ENCODE measurements around the gene PLA2G3. TPM values are rescaled to one million over a fixed set of nuclear protein-coding genes. Genes with fewer than 3 reads are reported as not detected.

PLA2G3 gene
- total RNA-seq, 1 experiment from 2014 or later: 8.2 TPM

DNA sequence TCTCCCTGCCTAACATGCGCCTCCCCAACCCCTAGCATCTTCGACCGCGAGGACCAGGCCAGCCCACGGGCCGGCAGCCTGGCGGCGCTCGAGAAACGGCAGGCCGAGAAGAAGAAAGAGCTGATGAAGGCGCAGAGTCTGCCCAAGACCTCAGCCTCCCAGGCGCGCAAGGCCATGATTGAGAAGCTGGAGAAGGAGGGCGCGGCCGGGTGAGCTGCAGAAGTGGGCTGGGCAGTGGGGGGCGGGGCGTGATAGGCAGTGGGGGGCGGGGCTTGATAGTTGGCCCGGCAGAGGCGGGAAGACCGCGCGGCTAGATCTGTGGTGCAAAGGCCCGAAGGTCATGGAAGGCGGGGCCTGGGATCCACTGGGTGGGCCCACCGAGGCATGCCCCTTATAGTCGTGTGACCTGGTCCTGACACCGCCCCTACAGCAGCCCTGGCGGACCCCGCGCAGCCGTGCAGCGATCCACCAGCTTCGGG lies 41.6 kb downstream of the PLA2G3 start:
- Histone ChIP-seq H3K27ac (ENCODE audit: insufficient read length, low read depth, low read length) (no peak overlapping the region), H3K18ac (ENCODE audit: insufficient read length, low read depth, low read length) (no peak overlapping the region), H3K9ac (ENCODE audit: extremely low read depth, insufficient read length, low read length) (no peak overlapping the region), H4K91ac (ENCODE audit: insufficient read length, low read depth, low read length) (no peak overlapping the region), H2BK12ac (ENCODE audit: insufficient read length, low read depth, low read length) (no peak overlapping the region), H4K20me1 (ENCODE audit: control insufficient read depth, insufficient read depth, insufficient read length) (no peaks in the 10 kb centered on the region), H3K23ac (ENCODE audit: insufficient read length, low read depth, low read length) (no peak overlapping the region), H3K79me2 (ENCODE audit: insufficient read depth, low read length) (no peaks in the 10 kb centered on the region), H3K56ac (ENCODE audit: insufficient read length, low read depth, low read length) (no peak overlapping the region), H2BK15ac (ENCODE audit: low read depth, low read length) (no peak overlapping the region), H2AFZ (ENCODE audit: low read length) (no peak overlapping the region), H3K4me1 (ENCODE audit: insufficient read depth, low read length) (0 out of 2 replicates have a peak, but pooled peaks cover 3% of the 10 kb centered on the region), H3K4ac (ENCODE audit: low read depth, low read length) (no peak overlapping the region), H3T11ph (ENCODE audit: low read length) (no peak overlapping the region), H2BK5ac (ENCODE audit: insufficient read length, low read length) (no peak overlapping the region), H3K79me1 (ENCODE audit: insufficient read depth, low read depth, low read length, poor library complexity, severe bottlenecking) (no peaks in the 10 kb centered on the region), H3K14ac (ENCODE audit: insufficient read depth, low read length) (no peak overlapping the region; the same call in 1 of the 2 replicates), H3K23me2 (ENCODE audit: insufficient read length, low read depth, low read length, poor library complexity, severe bottlenecking) (peaks cover 6% of the 10 kb centered on the region), H4K8ac (replicated peaks; ENCODE audit: insufficient read length, low read depth, low read length) (no peak overlapping the region), H3K9me3 (ENCODE audit: control insufficient read depth, low read depth, low read length) (no peaks in the 10 kb centered on the region), H2BK120ac (ENCODE audit: low read depth, low read length, poor library complexity, severe bottlenecking) (no peak overlapping the region), H2BK20ac (ENCODE audit: low read depth, low read length, poor library complexity, severe bottlenecking) (no peak overlapping the region), H4K5ac (ENCODE audit: insufficient read length, low read depth, low read length) (no peak overlapping the region), H3K4me2 (ENCODE audit: insufficient read depth, insufficient read length, low read length) (peak overlapping the region; percentile 58), H3K27me3 (ENCODE audit: insufficient read depth, low read length) (no peaks in the 10 kb centered on the region), H2AK5ac (ENCODE audit: insufficient read length, low read length) (no peak overlapping the region)
- Mint-ChIP-seq H3K4me3 (peak overlapping the region in 1 of 2 experiments; percentile 63; a peak in 3 of 5 replicates), H3K4me1 (peaks cover 4 to 26% of the 10 kb centered on the region in 2 experiments), H3K27ac (no peak overlapping the region), H3K36me3 (ENCODE audit: insufficient read depth in 1 of 3, low read depth in 3 of 3) (peaks cover 3 to 9% (median 3%) of the 10 kb centered on the region in 3 experiments; a peak in 4 of 7 replicates), H3K27me3 (ENCODE audit: low read depth) (no peaks in the 10 kb centered on the region), H3K9me3 (no peaks in the 10 kb centered on the region; a peak in 1 of 5 replicates)
- TF ChIP-seq, protein P1, sequence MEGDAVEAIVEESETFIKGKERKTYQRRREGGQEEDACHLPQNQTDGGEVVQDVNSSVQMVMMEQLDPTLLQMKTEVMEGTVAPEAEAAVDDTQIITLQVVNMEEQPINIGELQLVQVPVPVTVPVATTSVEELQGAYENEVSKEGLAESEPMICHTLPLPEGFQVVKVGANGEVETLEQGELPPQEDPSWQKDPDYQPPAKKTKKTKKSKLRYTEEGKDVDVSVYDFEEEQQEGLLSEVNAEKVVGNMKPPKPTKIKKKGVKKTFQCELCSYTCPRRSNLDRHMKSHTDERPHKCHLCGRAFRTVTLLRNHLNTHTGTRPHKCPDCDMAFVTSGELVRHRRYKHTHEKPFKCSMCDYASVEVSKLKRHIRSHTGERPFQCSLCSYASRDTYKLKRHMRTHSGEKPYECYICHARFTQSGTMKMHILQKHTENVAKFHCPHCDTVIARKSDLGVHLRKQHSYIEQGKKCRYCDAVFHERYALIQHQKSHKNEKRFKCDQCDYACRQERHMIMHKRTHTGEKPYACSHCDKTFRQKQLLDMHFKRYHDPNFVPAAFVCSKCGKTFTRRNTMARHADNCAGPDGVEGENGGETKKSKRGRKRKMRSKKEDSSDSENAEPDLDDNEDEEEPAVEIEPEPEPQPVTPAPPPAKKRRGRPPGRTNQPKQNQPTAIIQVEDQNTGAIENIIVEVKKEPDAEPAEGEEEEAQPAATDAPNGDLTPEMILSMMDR (conservative IDR thresholded peaks at IDR 0.05): no peak
- DNase-seq: peak; percentile 94
- no CpG with 5 or more reads among the region's 36 CpGs for WGBS (ENCODE audit: extremely low coverage, insufficient read length, low lambda C conversion rate)
